Measurements from ENCODE around the gene TRIM28. TPM values are rescaled to one million over a fixed set of nuclear protein-coding genes. Genes with fewer than 3 reads are reported as not detected.

TRIM28 gene
- total RNA-seq, 3 donors from 2014 or later: 180 to 308 (median 202) TPM

- no peaks in the 10 kb centered on the region for H3K36me3 ChIP-seq (ENCODE audit: low read depth)
- peaks cover 34% of the 10 kb centered on the region for H3K4me1 ChIP-seq (ENCODE audit: low read depth)
- TF ChIP-seq CTCF (IDR thresholded peaks at IDR 0.05): no peak
- intact Hi-C loops (cut with DNase I, micrococcal nuclease): no loop called here
- ATAC-seq (no peak), DNase-seq (no peak)
- no peaks in the 10 kb centered on the region for H3K9me3 ChIP-seq
- no peak overlapping the region for H3K4me3 ChIP-seq
These were observed 30.6 kb upstream of the TRIM28 start for GRCh38 chr19:58513213-58513693.

- Histone ChIP-seq H3K36me3 (ENCODE audit: low read depth) (no peaks in the 10 kb centered on the region), H3K4me1 (ENCODE audit: low read depth) (peaks cover 39% of the 10 kb centered on the region), H3K9me3 (no peaks in the 10 kb centered on the region), H3K4me3 (no peak overlapping the region)
- peak; percentile 97 for TF ChIP-seq CTCF (IDR thresholded peaks at IDR 0.05)
- ATAC-seq: peak; percentile 94
- intact Hi-C loops (cut with DNase I, micrococcal nuclease): no loop called here
- peak; percentile 93 to 95 (median 95) for DNase-seq
These were observed 29.9 kb upstream of the TRIM28 start for GRCh38 chr19:58513694-58514563.

GRCh38 chr19:58514564-58515022 is 29.3 kb upstream of the TRIM28 start:
- peaks cover 39% of the 10 kb centered on the region for H3K4me1 ChIP-seq (ENCODE audit: low read depth)

GRCh38 chr19:58515259-58515658 is 28.6 kb upstream of the TRIM28 start:
- DNase-seq (no peak), ATAC-seq (no peak)
- intact Hi-C loops (cut with DNase I, micrococcal nuclease): no loop called here
- no peaks in the 10 kb centered on the region for H3K9me3 ChIP-seq
- TF ChIP-seq CTCF (IDR thresholded peaks at IDR 0.05): no peak
- H3K4me3 ChIP-seq: no peak overlapping the region
- H3K4me1 ChIP-seq (ENCODE audit: low read depth): peaks cover 41% of the 10 kb centered on the region
- no peaks in the 10 kb centered on the region for H3K36me3 ChIP-seq (ENCODE audit: low read depth)

More at GRCh38 chr19:58514564-58515022, 29.3 kb upstream of the TRIM28 start:
- no peak overlapping the region for H3K4me3 ChIP-seq
- TF ChIP-seq CTCF (IDR thresholded peaks at IDR 0.05): no peak
- H3K36me3 ChIP-seq (ENCODE audit: low read depth): no peaks in the 10 kb centered on the region
- intact Hi-C loops (cut with DNase I, micrococcal nuclease): no loop called here
- ATAC-seq (no peak), DNase-seq (no peak)
- H3K9me3 ChIP-seq: no peaks in the 10 kb centered on the region

- no peak overlapping the region for H3K4me3 ChIP-seq
- intact Hi-C loops (cut with DNase I, micrococcal nuclease): no loop called here
- no peak for TF ChIP-seq CTCF (IDR thresholded peaks at IDR 0.05)
- ATAC-seq (no peak), DNase-seq (no peak)
- H3K9me3 ChIP-seq: no peaks in the 10 kb centered on the region
- H3K36me3 ChIP-seq (ENCODE audit: low read depth): no peaks in the 10 kb centered on the region
- peaks cover 45% of the 10 kb centered on the region for H3K4me1 ChIP-seq (ENCODE audit: low read depth)
These were observed 27.5 kb upstream of the TRIM28 start for GRCh38 chr19:58516246-58516836.
